GM08714 (cell line): ENCODE measurements around the gene BLVRB.
A peak's percentile ranks its signal among the peaks of the same experiment; 100 is the strongest.
"Not testable (repeated sequence)": the region's sequence is repeated elsewhere in the genome, so short reads cannot be mapped to it uniquely, and the experiment has no call there.

ENCODE experiments used
- H3K4me3 ChIP-seq: fragments of 200-500 bp; sonication (Bioruptor generic); 2 replicates; pipeline ENCODE4 v1.5.1; 2014; ENCODE audit warnings: mild to moderate bottlenecking, low read length, inconsistent platforms
- ZNF274 ChIP-seq: IDR thresholded peaks from 2 replicates; pipeline ENCODE4 v1.6.1; 2012; ENCODE audit warnings: mild to moderate bottlenecking, low read depth, low read length

BLVRB gene

GRCh38 chr19:40465025-40465556 lies 454 bp downstream of the BLVRB start:
- H3K4me3 ChIP-seq = peak overlapping the region; percentile 74
- TF ChIP-seq ZNF274 = no peak

- TF ChIP-seq ZNF274 = no peak
- peak overlapping the region; percentile 74; the same call in 1 of the 2 replicates for H3K4me3 ChIP-seq
Observed at GRCh38 chr19:40464059-40465024, 1.2 kb downstream of the BLVRB start.

- H3K4me3 ChIP-seq = not testable (repeated sequence)
Observed at GRCh38 chr19:40463587-40464037, 1.9 kb downstream of the BLVRB start.

GRCh38 chr19:40461669-40462221 lies 3.8 kb downstream of the BLVRB start:
- no peak for TF ChIP-seq ZNF274
- H3K4me3 ChIP-seq = no peak overlapping the region

GRCh38 chr19:40460185-40460584 lies 5.4 kb downstream of the BLVRB start:
- no peak for TF ChIP-seq ZNF274
- H3K4me3 ChIP-seq = no peak overlapping the region

- no peak for TF ChIP-seq ZNF274
- no peak overlapping the region for H3K4me3 ChIP-seq
Observed at GRCh38 chr19:40458597-40458974, 7.0 kb downstream of the BLVRB start.

- no peak for TF ChIP-seq ZNF274
- no peak overlapping the region for H3K4me3 ChIP-seq
Observed at GRCh38 chr19:40457953-40458596, 7.5 kb downstream of the BLVRB start.

DNA sequence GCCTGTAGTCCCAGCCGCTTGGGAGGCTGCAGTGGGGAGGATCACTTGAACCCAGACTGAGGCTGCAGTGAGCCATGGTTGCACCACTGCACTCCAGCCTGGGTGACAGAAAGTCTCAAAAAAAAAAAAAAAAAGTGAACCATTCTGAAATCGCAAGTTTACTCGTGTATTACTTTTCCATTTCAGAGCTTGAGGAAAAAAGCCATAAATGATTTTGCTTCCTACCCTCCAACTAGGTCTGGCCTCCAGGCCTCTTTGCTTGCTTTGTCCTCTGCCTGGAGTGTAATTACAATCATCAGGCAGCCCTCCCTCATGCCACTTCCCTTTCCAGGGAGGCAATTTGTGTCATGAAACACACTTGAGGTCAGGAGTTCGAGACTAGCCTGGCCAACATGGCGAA lies 8.5 kb downstream of the BLVRB start:
- H3K4me3 ChIP-seq = no peak overlapping the region
- no peak for TF ChIP-seq ZNF274

DNA sequence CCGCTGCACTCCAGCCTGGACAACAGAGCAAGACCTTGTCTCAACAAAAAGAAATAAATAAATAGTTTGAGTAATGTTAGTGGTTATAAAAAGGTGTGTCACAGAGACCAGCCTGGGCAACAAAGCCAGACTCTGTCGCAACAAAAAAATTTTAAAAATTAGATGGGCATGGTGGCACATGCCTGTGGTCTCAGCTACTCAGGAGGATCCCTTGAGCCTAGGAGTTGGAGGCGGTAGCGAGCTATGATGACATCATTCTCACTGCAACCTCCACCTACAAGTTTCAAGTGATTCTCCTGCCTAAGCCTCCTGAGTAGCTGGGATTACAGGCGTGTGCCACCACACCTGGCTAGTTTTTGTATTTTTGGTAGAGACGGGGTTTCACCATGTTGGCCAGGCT lies 11.6 kb downstream of the BLVRB start:
- H3K4me3 ChIP-seq = not testable (repeated sequence)

DNA sequence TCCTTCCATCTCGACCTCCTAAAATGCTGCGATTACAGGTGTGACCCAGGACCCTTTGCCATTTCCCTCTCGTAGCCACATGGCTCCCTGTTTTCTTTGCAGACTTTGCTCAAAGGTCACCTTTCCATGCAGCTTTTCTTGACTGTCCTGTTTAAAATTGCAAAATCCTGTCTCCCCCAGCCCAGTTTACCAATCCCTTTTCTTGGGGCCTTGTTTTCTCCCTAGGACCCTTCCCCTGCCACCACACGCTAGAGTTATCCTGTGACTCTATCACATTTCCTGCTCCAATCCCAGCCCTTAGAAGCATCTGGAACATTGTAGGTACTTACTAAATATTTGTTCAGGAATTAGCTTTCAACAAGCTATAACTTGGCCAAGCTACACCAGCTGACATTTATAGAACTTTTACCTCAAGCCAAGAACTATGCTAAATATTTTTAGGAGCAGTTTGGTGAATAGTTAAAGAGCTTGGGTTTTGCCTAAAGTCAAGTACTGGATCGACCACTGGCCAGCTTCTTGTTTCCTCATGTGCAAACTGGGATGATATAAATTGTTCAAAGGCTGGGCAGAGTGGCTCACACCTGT lies 12.3 kb downstream of the BLVRB start:
- no peak overlapping the region for H3K4me3 ChIP-seq
- TF ChIP-seq ZNF274 = no peak

GRCh38 chr19:40452016-40452415 lies 13.5 kb downstream of the BLVRB start:
- no peak overlapping the region for H3K4me3 ChIP-seq
- TF ChIP-seq ZNF274 = no peak

- H3K4me3 ChIP-seq = no peak overlapping the region
- TF ChIP-seq ZNF274 = no peak
Observed at GRCh38 chr19:40450664-40451063, 14.9 kb downstream of the BLVRB start.

DNA sequence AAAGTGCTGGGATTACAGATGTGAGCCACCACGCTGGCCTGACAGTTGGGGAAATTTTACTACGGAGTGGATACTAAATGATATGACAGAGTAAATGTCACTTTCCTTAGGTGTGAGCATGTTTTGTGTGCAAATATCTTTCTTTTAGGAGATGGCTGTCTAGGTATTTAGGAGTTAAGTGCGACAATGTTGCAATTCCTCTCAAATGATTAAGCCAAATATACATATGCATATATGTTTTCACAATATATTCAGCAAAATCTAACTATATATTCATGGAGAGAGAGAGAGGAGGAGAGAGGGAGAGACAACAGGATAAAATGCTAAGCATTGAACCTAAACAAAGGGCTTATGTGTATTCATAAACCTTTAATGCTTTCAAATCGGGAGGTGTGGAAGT lies 16.0 kb downstream of the BLVRB start:
- H3K4me3 ChIP-seq = no peak overlapping the region
- TF ChIP-seq ZNF274 = no peak

- H3K4me3 ChIP-seq = no peak overlapping the region
- TF ChIP-seq ZNF274 = no peak
Observed at GRCh38 chr19:40446263-40446784, 19.2 kb downstream of the BLVRB start.
